IgD-negative memory B cell (primary cell): ENCODE results near the gene SERTM1. TPM values are rescaled to one million over a fixed set of nuclear protein-coding genes. Genes with fewer than 3 reads are reported as not detected.

Experiments
- H3K27ac Mint-ChIP-seq, 3 donors: one replicate each; pipeline ENCODE4 v1.8.0; 2020 to 2022; ENCODE audit warnings: mild to moderate bottlenecking in 3 of 3, mixed read lengths in 3 of 3, moderate library complexity in 1 of 3
- H3K27me3 Mint-ChIP-seq: one replicate; pipeline ENCODE4 v1.8.0; 2021; ENCODE audit warnings: mixed read lengths
- H3K36me3 Mint-ChIP-seq: one replicate; pipeline ENCODE4 v1.8.0; 2020; ENCODE audit warnings: mild to moderate bottlenecking, mixed read lengths
- H3K4me1 Mint-ChIP-seq, 3 donors: one replicate each; pipeline ENCODE4 v1.8.0; 2020 to 2022; ENCODE audit warnings: mixed read lengths in 3 of 3, mild to moderate bottlenecking in 1 of 3
- H3K4me3 Mint-ChIP-seq, 4 donors: one replicate each; pipeline ENCODE4 v1.8.0; 2020 to 2022; ENCODE audit warnings: mild to moderate bottlenecking in 4 of 4, mixed read lengths in 4 of 4, moderate library complexity in 3 of 4
- H3K9me3 Mint-ChIP-seq, 3 donors: one replicate each; pipeline ENCODE4 v1.8.0; 2020 to 2021; ENCODE audit warnings: mixed read lengths in 3 of 3, mild to moderate bottlenecking in 1 of 3
- polyA plus RNA-seq: library from polyadenylated mRNA; unstranded; fragments of 300-500 nt; fragmentation: Illumina TruSeq; gene quantifications from one replicate; pipeline ENCODE4 v1.2.3, GENCODE V29; 2021

The SERTM1 gene
- polyA plus RNA-seq, 1 donor from 2014 or later = not detected

- H3K27me3 Mint-ChIP-seq = peaks cover 1% of the 10 kb centered on the region
- H3K9me3 Mint-ChIP-seq = no peaks in the 10 kb centered on the region
Measured at GRCh38 chr13:36728006-36728405, 54.2 kb downstream of the SERTM1 start.

GRCh38 chr13:36736119-36736726 is 62.4 kb downstream of the SERTM1 start:
- no peak overlapping the region for H3K27ac Mint-ChIP-seq

More at GRCh38 chr13:36728006-36728405, 54.2 kb downstream of the SERTM1 start:
- Mint-ChIP-seq H3K36me3 (peaks cover 2% of the 10 kb centered on the region), H3K4me1 (no peaks in the 10 kb centered on the region), H3K27ac (no peak overlapping the region), H3K4me3 (no peak overlapping the region)

GRCh38 chr13:36737524-36738083 is 63.8 kb downstream of the SERTM1 start:
- H3K4me3 Mint-ChIP-seq = no peak overlapping the region
- H3K9me3 Mint-ChIP-seq = no peaks in the 10 kb centered on the region
- H3K36me3 Mint-ChIP-seq = no peaks in the 10 kb centered on the region
- H3K4me1 Mint-ChIP-seq = no peaks in the 10 kb centered on the region
- no peak overlapping the region for H3K27ac Mint-ChIP-seq
- no peaks in the 10 kb centered on the region for H3K27me3 Mint-ChIP-seq

More at GRCh38 chr13:36736119-36736726, 62.4 kb downstream of the SERTM1 start:
- no peak overlapping the region for H3K4me3 Mint-ChIP-seq
- H3K9me3 Mint-ChIP-seq = no peaks in the 10 kb centered on the region
- H3K4me1 Mint-ChIP-seq = no peaks in the 10 kb centered on the region
- no peaks in the 10 kb centered on the region for H3K36me3 Mint-ChIP-seq
- H3K27me3 Mint-ChIP-seq = no peaks in the 10 kb centered on the region

- Mint-ChIP-seq H3K4me3 (no peak overlapping the region), H3K27ac (no peak overlapping the region), H3K27me3 (peaks cover 2% of the 10 kb centered on the region), H3K4me1 (no peaks in the 10 kb centered on the region), H3K9me3 (peaks cover 0 to 3% (median 2%) of the 10 kb centered on the region in 3 donors), H3K36me3 (no peaks in the 10 kb centered on the region)
Measured at GRCh38 chr13:36745436-36745835, 71.6 kb downstream of the SERTM1 start.

- Mint-ChIP-seq H3K27ac (no peak overlapping the region), H3K4me3 (no peak overlapping the region), H3K4me1 (peaks cover 0 to 2% (median 0%) of the 10 kb centered on the region in 3 donors), H3K9me3 (peaks cover 2 to 6% (median 4%) of the 10 kb centered on the region in 3 donors), H3K36me3 (no peaks in the 10 kb centered on the region), H3K27me3 (peaks cover 4% of the 10 kb centered on the region)
Measured at GRCh38 chr13:36746051-36746450, 72.2 kb downstream of the SERTM1 start.

Other genes starting within 250 kb of the SERTM1 start
- gene CCNA1, start 241.5 kb upstream of the SERTM1 start, polyA plus RNA-seq = not detected
- gene RFXAP, start 145.2 kb downstream of the SERTM1 start, polyA plus RNA-seq = 5.1 TPM
- gene SMAD9, start 246.2 kb downstream of the SERTM1 start, polyA plus RNA-seq = 0.04 TPM